Hepatocyte (in vitro differentiated cells): Measurements from ENCODE around the gene CD93.

Experiments
- EZH2 ChIP-seq: fragments of 200-600 bp; sonication (generic); IDR thresholded peaks from 2 replicates; pipeline ENCODE4 v1.6.1; 2016; ENCODE audit warnings: antibody characterized with exemption, mild to moderate bottlenecking, borderline replicate concordance
- TF ChIP-seq, protein P1 (sequence below): fragments of 200-600 bp; sonication (generic); IDR thresholded peaks from 2 replicates; pipeline ENCODE4 v1.5.1; 2016; ENCODE audit warnings: antibody characterized with exemption, mild to moderate bottlenecking; ENCODE audit not compliant: poor library complexity

DNA sequence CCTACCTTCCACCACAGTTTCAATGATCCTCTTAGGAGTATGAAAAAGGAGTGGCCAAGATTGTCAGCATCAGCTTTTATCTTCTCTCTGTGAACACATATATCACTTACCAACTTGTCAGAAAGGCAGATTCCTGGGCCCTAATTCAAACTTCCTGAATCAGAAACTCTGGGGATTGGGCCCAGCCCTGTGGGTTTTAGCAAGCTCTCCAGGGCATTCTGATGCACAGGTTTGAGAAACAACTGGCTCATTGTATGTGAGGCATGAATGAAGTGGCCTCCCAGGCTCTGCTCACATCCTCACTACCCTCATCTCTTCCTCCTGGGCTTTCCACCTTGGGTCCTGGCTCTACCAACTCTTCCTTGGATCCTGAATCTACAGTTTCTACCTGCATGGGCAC, 23.5 kb downstream of the CD93 start:
- TF ChIP-seq, protein P1, sequence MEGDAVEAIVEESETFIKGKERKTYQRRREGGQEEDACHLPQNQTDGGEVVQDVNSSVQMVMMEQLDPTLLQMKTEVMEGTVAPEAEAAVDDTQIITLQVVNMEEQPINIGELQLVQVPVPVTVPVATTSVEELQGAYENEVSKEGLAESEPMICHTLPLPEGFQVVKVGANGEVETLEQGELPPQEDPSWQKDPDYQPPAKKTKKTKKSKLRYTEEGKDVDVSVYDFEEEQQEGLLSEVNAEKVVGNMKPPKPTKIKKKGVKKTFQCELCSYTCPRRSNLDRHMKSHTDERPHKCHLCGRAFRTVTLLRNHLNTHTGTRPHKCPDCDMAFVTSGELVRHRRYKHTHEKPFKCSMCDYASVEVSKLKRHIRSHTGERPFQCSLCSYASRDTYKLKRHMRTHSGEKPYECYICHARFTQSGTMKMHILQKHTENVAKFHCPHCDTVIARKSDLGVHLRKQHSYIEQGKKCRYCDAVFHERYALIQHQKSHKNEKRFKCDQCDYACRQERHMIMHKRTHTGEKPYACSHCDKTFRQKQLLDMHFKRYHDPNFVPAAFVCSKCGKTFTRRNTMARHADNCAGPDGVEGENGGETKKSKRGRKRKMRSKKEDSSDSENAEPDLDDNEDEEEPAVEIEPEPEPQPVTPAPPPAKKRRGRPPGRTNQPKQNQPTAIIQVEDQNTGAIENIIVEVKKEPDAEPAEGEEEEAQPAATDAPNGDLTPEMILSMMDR = no peak
- no peak for TF ChIP-seq EZH2
